Trophoblast cell (in vitro differentiated cells and primary cell): Measurements from ENCODE around the gene SLC39A9.

ENCODE experiments used
- DNase-seq, 2 donors: peaks; one replicate each; pipeline ENCODE4 v3.0.0-alpha.2; 2016
- H2AFZ ChIP-seq: 2 replicates; pipeline ENCODE4 v1.6.1; 2013; ENCODE audit warnings: low read length, moderate library complexity, mild to moderate bottlenecking; ENCODE audit not compliant: insufficient read depth, poor library complexity
- H2AK5ac ChIP-seq: 2 replicates; pipeline ENCODE4 v1.6.1; 2013; ENCODE audit warnings: mild to moderate bottlenecking, low read length
- H2BK120ac ChIP-seq: 2 replicates; pipeline ENCODE4 v1.6.1; 2013; ENCODE audit warnings: low read length, mild to moderate bottlenecking, moderate library complexity; ENCODE audit not compliant: insufficient read depth, poor library complexity
- H2BK12ac ChIP-seq: 2 replicates; pipeline ENCODE4 v1.6.1; 2013; ENCODE audit warnings: mild to moderate bottlenecking, low read length, moderate library complexity
- H2BK5ac ChIP-seq: 2 replicates; pipeline ENCODE4 v1.6.1; 2013; ENCODE audit warnings: low read length, low read depth, moderate library complexity, mild to moderate bottlenecking; ENCODE audit not compliant: poor library complexity
- H3K14ac ChIP-seq: 2 replicates; pipeline ENCODE4 v1.6.1; 2013; ENCODE audit warnings: mild to moderate bottlenecking, low read length
- H3K18ac ChIP-seq: 2 replicates; pipeline ENCODE4 v1.6.1; 2013; ENCODE audit warnings: mild to moderate bottlenecking, low read length
- H3K23ac ChIP-seq: 2 replicates; pipeline ENCODE4 v1.6.1; 2013; ENCODE audit warnings: low read length
- H3K27ac ChIP-seq: 2 replicates; pipeline ENCODE4 v1.5.1; 2013; ENCODE audit warnings: low read depth, mild to moderate bottlenecking, inconsistent platforms, low read length, moderate library complexity
- H3K27me3 ChIP-seq: 2 replicates; pipeline ENCODE4 v1.6.1; 2013; ENCODE audit warnings: inconsistent platforms, mild to moderate bottlenecking, low read length, moderate library complexity; ENCODE audit not compliant: insufficient read depth
- H3K36me3 ChIP-seq, 2 experiments: 1 replicate in 1 of 2; 2 replicates in 1 of 2; pipeline ENCODE4 v1.6.1; 2013; ENCODE audit warnings: low read length in 2 of 2, mild to moderate bottlenecking in 2 of 2, moderate library complexity in 1 of 2; ENCODE audit not compliant: insufficient read depth in 2 of 2, control insufficient read depth in 1 of 2
- H3K4ac ChIP-seq: 2 replicates; pipeline ENCODE4 v1.6.1; 2013; ENCODE audit warnings: low read depth, mild to moderate bottlenecking, low read length, moderate library complexity
- H3K4me1 ChIP-seq, 2 experiments: 1 replicate in 1 of 2; 2 replicates in 1 of 2; pipeline ENCODE4 v1.6.1; 2013; ENCODE audit warnings: low read length in 2 of 2, mild to moderate bottlenecking in 2 of 2, moderate library complexity in 1 of 2; ENCODE audit not compliant: insufficient read depth in 2 of 2, control insufficient read depth in 1 of 2
- H3K4me2 ChIP-seq: 2 replicates; pipeline ENCODE4 v1.6.1; 2013; ENCODE audit warnings: inconsistent platforms, mild to moderate bottlenecking, low read length, moderate library complexity
- H3K4me3 ChIP-seq: 2 replicates; pipeline ENCODE4 v1.5.1; 2013; ENCODE audit warnings: mild to moderate bottlenecking, low read depth, low read length, inconsistent platforms
- H3K79me1 ChIP-seq: one replicate; pipeline ENCODE4 v1.6.1; 2013; ENCODE audit warnings: low read length
- H3K79me2 ChIP-seq: 2 replicates; pipeline ENCODE4 v1.6.1; 2013; ENCODE audit warnings: low read length, mild to moderate bottlenecking; ENCODE audit not compliant: control insufficient read depth, insufficient read depth, poor library complexity
- H3K9ac ChIP-seq: 2 replicates; pipeline ENCODE4 v1.6.1; 2013; ENCODE audit warnings: mild to moderate bottlenecking, low read length
- H3K9me3 ChIP-seq: 2 replicates; pipeline ENCODE4 v1.6.1; 2013; ENCODE audit warnings: low read depth, mild to moderate bottlenecking, control low read depth, inconsistent platforms, low read length; ENCODE audit not compliant: insufficient read depth
- H4K12ac ChIP-seq: 2 replicates; pipeline ENCODE4 v1.6.1; 2013; ENCODE audit warnings: low read depth, mild to moderate bottlenecking, low read length, moderate library complexity
- H4K8ac ChIP-seq: 2 replicates; pipeline ENCODE4 v1.6.1; 2013; ENCODE audit warnings: low read depth, mild to moderate bottlenecking, low read length, moderate library complexity
- H4K91ac ChIP-seq: one replicate; pipeline ENCODE4 v1.6.1; 2013; ENCODE audit warnings: low read depth, mild to moderate bottlenecking, low read length, moderate library complexity
- WGBS: extraction: QIAGEN DNeasy Blood & Tissue Kit; methylation state at CpG from one replicate; pipeline ENCODE4 v1.1.7; 2013; ENCODE audit warnings: missing lambda C conversion rate; ENCODE audit not compliant: insufficient read length, insufficient coverage; ENCODE audit errors: extremely low coverage; 5-methylcytosine and 5-hydroxymethylcytosine counted together

The SLC39A9 gene

GRCh38 chr14:69404478-69404877 lies 6.0 kb downstream of the SLC39A9 start:
- H3K79me2 ChIP-seq, result no peaks in the 10 kb centered on the region
- no peak overlapping the region for H4K8ac ChIP-seq
- H3K23ac ChIP-seq, result no peak overlapping the region
- H3K4ac ChIP-seq, result no peak overlapping the region
- H3K79me1 ChIP-seq, result no peaks in the 10 kb centered on the region
- peaks cover 3 to 8% of the 10 kb centered on the region in 2 experiments for H3K4me1 ChIP-seq
- H3K9ac ChIP-seq, result no peak overlapping the region
- H4K91ac ChIP-seq, result no peak overlapping the region
- H3K18ac ChIP-seq, result no peak overlapping the region
- no peak overlapping the region for H3K4me3 ChIP-seq
- H2BK5ac ChIP-seq, result no peak overlapping the region
- H2BK120ac ChIP-seq, result no peak overlapping the region
- no peaks in the 10 kb centered on the region for H3K27me3 ChIP-seq
- peaks cover 0 to 2% of the 10 kb centered on the region in 2 experiments for H3K36me3 ChIP-seq
- H2BK12ac ChIP-seq, result no peak overlapping the region
- no peak overlapping the region for H3K4me2 ChIP-seq
- no peak overlapping the region for H2AK5ac ChIP-seq
- WGBS, result no CpG with 5 or more reads among the region's 3 CpGs
- DNase-seq, result no peak
- H3K9me3 ChIP-seq, result no peaks in the 10 kb centered on the region
- H4K12ac ChIP-seq, result no peak overlapping the region
- H3K27ac ChIP-seq, result no peak overlapping the region
- no peak overlapping the region for H2AFZ ChIP-seq
- no peak overlapping the region for H3K14ac ChIP-seq

- no peak overlapping the region for H3K23ac ChIP-seq
- H3K27ac ChIP-seq, result no peak overlapping the region
- H3K9ac ChIP-seq, result no peak overlapping the region
- peaks cover 0 to 2% of the 10 kb centered on the region in 2 experiments for H3K36me3 ChIP-seq
- no peak overlapping the region for H2AFZ ChIP-seq
- H3K4me1 ChIP-seq, result peaks cover under 1 to 5% of the 10 kb centered on the region in 2 experiments
- no peak overlapping the region for H2BK12ac ChIP-seq
- H2AK5ac ChIP-seq, result no peak overlapping the region
- H4K12ac ChIP-seq, result no peak overlapping the region
- no CpG with 5 or more reads among the region's 5 CpGs for WGBS
- no peak overlapping the region for H3K4me3 ChIP-seq
- no peak overlapping the region for H3K14ac ChIP-seq
- no peak overlapping the region for H3K4me2 ChIP-seq
- no peaks in the 10 kb centered on the region for H3K27me3 ChIP-seq
- no peak overlapping the region for H3K18ac ChIP-seq
- H3K79me2 ChIP-seq, result no peaks in the 10 kb centered on the region
- no peak overlapping the region for H3K4ac ChIP-seq
- H4K91ac ChIP-seq, result no peak overlapping the region
- no peaks in the 10 kb centered on the region for H3K9me3 ChIP-seq
- H4K8ac ChIP-seq, result no peak overlapping the region
- H2BK5ac ChIP-seq, result no peak overlapping the region
- no peaks in the 10 kb centered on the region for H3K79me1 ChIP-seq
- H2BK120ac ChIP-seq, result no peak overlapping the region
- no peak for DNase-seq
Measured at GRCh38 chr14:69404883-69405282, 6.4 kb downstream of the SLC39A9 start.

- no peak for DNase-seq
- Histone ChIP-seq H3K36me3 (peaks cover 0 to 2% of the 10 kb centered on the region in 2 experiments), H3K79me2 (no peaks in the 10 kb centered on the region), H2BK120ac (no peak overlapping the region), H3K4me1 (peaks cover 0 to 3% of the 10 kb centered on the region in 2 experiments), H3K9ac (no peak overlapping the region), H2AK5ac (no peak overlapping the region), H4K8ac (no peak overlapping the region), H3K9me3 (no peaks in the 10 kb centered on the region), H3K23ac (no peak overlapping the region), H2BK5ac (no peak overlapping the region), H3K14ac (no peak overlapping the region), H3K27ac (no peak overlapping the region), H3K4me3 (no peak overlapping the region), H3K4ac (no peak overlapping the region), H3K18ac (no peak overlapping the region), H3K4me2 (no peak overlapping the region), H2BK12ac (no peak overlapping the region), H3K27me3 (no peaks in the 10 kb centered on the region), H2AFZ (no peak overlapping the region), H3K79me1 (no peaks in the 10 kb centered on the region), H4K12ac (no peak overlapping the region), H4K91ac (no peak overlapping the region)
Measured at GRCh38 chr14:69405762-69406161, 7.3 kb downstream of the SLC39A9 start.

GRCh38 chr14:69408331-69408960 lies 10.0 kb downstream of the SLC39A9 start:
- no peak for DNase-seq
- WGBS, result no CpG with 5 or more reads among the region's 2 CpGs
- H3K27me3 ChIP-seq, result no peaks in the 10 kb centered on the region

More at GRCh38 chr14:69408331-69408960, 10.0 kb downstream of the SLC39A9 start:
- no peak overlapping the region for H2BK5ac ChIP-seq
- H3K9ac ChIP-seq, result no peak overlapping the region
- no peak overlapping the region for H3K23ac ChIP-seq
- no peak overlapping the region for H3K4me3 ChIP-seq
- no peak overlapping the region for H4K12ac ChIP-seq
- H3K4me2 ChIP-seq, result no peak overlapping the region
- no peaks in the 10 kb centered on the region for H3K9me3 ChIP-seq
- H2AFZ ChIP-seq, result no peak overlapping the region
- no peak overlapping the region for H4K8ac ChIP-seq
- no peak overlapping the region for H4K91ac ChIP-seq
- peaks cover 0 to 2% of the 10 kb centered on the region in 2 experiments for H3K36me3 ChIP-seq
- H2BK120ac ChIP-seq, result no peak overlapping the region
- H3K4me1 ChIP-seq, result no peaks in the 10 kb centered on the region
- no peak overlapping the region for H2BK12ac ChIP-seq
- no peaks in the 10 kb centered on the region for H3K79me1 ChIP-seq
- H3K14ac ChIP-seq, result no peak overlapping the region
- no peak overlapping the region for H3K27ac ChIP-seq
- H2AK5ac ChIP-seq, result no peak overlapping the region
- no peaks in the 10 kb centered on the region for H3K79me2 ChIP-seq
- no peak overlapping the region for H3K4ac ChIP-seq
- H3K18ac ChIP-seq, result no peak overlapping the region
